Measurements from ENCODE around the gene ZNF215.
A peak's percentile ranks its signal among the peaks of the same experiment; 100 is the strongest.

The ZNF215 gene

GRCh38 chr11:6925636-6926207 lies 504 bp upstream of the ZNF215 start:
- TF ChIP-seq CTCF (IDR thresholded peaks at IDR 0.05; ENCODE audit: insufficient read depth, low read length, poor library complexity, severe bottlenecking): no peak
- DNase-seq (ENCODE audit: extremely low read depth, insufficient read length): no peak
- H3K36me3 ChIP-seq (ENCODE audit: control insufficient read depth, insufficient read depth, low read length): no peaks in the 10 kb centered on the region
- peak overlapping the region; percentile 96 for H3K4me3 ChIP-seq (replicated peaks; ENCODE audit: low read depth, low read length)
- H3K27me3 ChIP-seq (replicated peaks; ENCODE audit: control insufficient read depth, insufficient read depth, low read length): no peaks in the 10 kb centered on the region

- no peak for TF ChIP-seq CTCF (IDR thresholded peaks at IDR 0.05; ENCODE audit: insufficient read depth, low read length, poor library complexity, severe bottlenecking)
- peak; percentile 70 for DNase-seq (ENCODE audit: extremely low read depth, insufficient read length)
- H3K36me3 ChIP-seq (ENCODE audit: control insufficient read depth, insufficient read depth, low read length): peaks cover 1% of the 10 kb centered on the region; the same call in 1 of the 2 replicates
- H3K4me3 ChIP-seq (replicated peaks; ENCODE audit: low read depth, low read length): peak overlapping the region; percentile 96
- no peaks in the 10 kb centered on the region for H3K27me3 ChIP-seq (replicated peaks; ENCODE audit: control insufficient read depth, insufficient read depth, low read length)
Observed at GRCh38 chr11:6927030-6927617, 898 bp downstream of the ZNF215 start.

GRCh38 chr11:6928916-6929315 lies 2.7 kb downstream of the ZNF215 start:
- H3K36me3 ChIP-seq (ENCODE audit: control insufficient read depth, insufficient read depth, low read length): peaks cover 2% of the 10 kb centered on the region; the same call in 1 of the 2 replicates
- no peak for DNase-seq (ENCODE audit: extremely low read depth, insufficient read length)
- H3K4me3 ChIP-seq (replicated peaks; ENCODE audit: low read depth, low read length): no peak overlapping the region
- no peaks in the 10 kb centered on the region for H3K27me3 ChIP-seq (replicated peaks; ENCODE audit: control insufficient read depth, insufficient read depth, low read length)
- no peak for TF ChIP-seq CTCF (IDR thresholded peaks at IDR 0.05; ENCODE audit: insufficient read depth, low read length, poor library complexity, severe bottlenecking)

GRCh38 chr11:6931146-6931713 lies 5.0 kb downstream of the ZNF215 start:
- Histone ChIP-seq H3K36me3 (ENCODE audit: control insufficient read depth, insufficient read depth, low read length) (peaks cover 2% of the 10 kb centered on the region; the same call in 1 of the 2 replicates), H3K4me3 (replicated peaks; ENCODE audit: low read depth, low read length) (no peak overlapping the region)
- no peak for TF ChIP-seq CTCF (IDR thresholded peaks at IDR 0.05; ENCODE audit: insufficient read depth, low read length, poor library complexity, severe bottlenecking)

GRCh38 chr11:6932145-6932544 lies 5.9 kb downstream of the ZNF215 start:
- TF ChIP-seq CTCF (IDR thresholded peaks at IDR 0.05; ENCODE audit: insufficient read depth, low read length, poor library complexity, severe bottlenecking): no peak
- no peaks in the 10 kb centered on the region for H3K27me3 ChIP-seq (replicated peaks; ENCODE audit: control insufficient read depth, insufficient read depth, low read length)
- no peak for DNase-seq (ENCODE audit: extremely low read depth, insufficient read length)
- peaks cover 2% of the 10 kb centered on the region; the same call in 1 of the 2 replicates for H3K36me3 ChIP-seq (ENCODE audit: control insufficient read depth, insufficient read depth, low read length)
- no peak overlapping the region for H3K4me3 ChIP-seq (replicated peaks; ENCODE audit: low read depth, low read length)

More at GRCh38 chr11:6931146-6931713, 5.0 kb downstream of the ZNF215 start:
- no peaks in the 10 kb centered on the region for H3K27me3 ChIP-seq (replicated peaks; ENCODE audit: control insufficient read depth, insufficient read depth, low read length)
- DNase-seq (ENCODE audit: extremely low read depth, insufficient read length): no peak
